NT2/D1 (cell line): ENCODE results near the gene KIF6.

Experiments used
- DNase-seq: peaks from one replicate; pipeline ENCODE4 v3.0.0-alpha.2; 2011; ENCODE audit warnings: low read depth, low spot score
- H3K27me3 ChIP-seq: 2 replicates; pipeline ENCODE4 v1.6.0; 2011; ENCODE audit warnings: mild to moderate bottlenecking; ENCODE audit not compliant: insufficient read length, insufficient read depth
- H3K36me3 ChIP-seq: 2 replicates; pipeline ENCODE4 v1.6.1; 2011; ENCODE audit warnings: mild to moderate bottlenecking, low read length, mixed read lengths; ENCODE audit not compliant: insufficient read depth, insufficient read length
- H3K4me1 ChIP-seq: 2 replicates; pipeline ENCODE4 v1.5.1; 2011; ENCODE audit not compliant: insufficient read depth, insufficient read length
- H3K4me3 ChIP-seq: 2 replicates; pipeline ENCODE4 v1.5.1; 2011; ENCODE audit warnings: low read depth; ENCODE audit not compliant: insufficient read length
- H3K9ac ChIP-seq: 2 replicates; pipeline ENCODE4 v1.6.0; 2011; ENCODE audit warnings: low read depth; ENCODE audit not compliant: insufficient read length
- H3K9me3 ChIP-seq: 2 replicates; pipeline ENCODE4 v1.5.1; 2011; ENCODE audit warnings: mild to moderate bottlenecking, low read length; ENCODE audit not compliant: insufficient read depth
- SUZ12 ChIP-seq: IDR thresholded peaks from 2 replicates; pipeline ENCODE4 v1.6.1; 2011; ENCODE audit not compliant: insufficient read length, insufficient read depth; ENCODE audit errors: extremely low read depth
- YY1 ChIP-seq: IDR thresholded peaks from 2 replicates; pipeline ENCODE4 v1.6.1; 2011; ENCODE audit not compliant: insufficient read length, insufficient read depth
- ZNF274 ChIP-seq: IDR thresholded peaks from 2 replicates; pipeline ENCODE4 v1.6.1; 2011; ENCODE audit warnings: mild to moderate bottlenecking, low read depth, low read length

KIF6 gene

GRCh38 chr6:39543950-39544349, 181.3 kb downstream of the KIF6 start:
- Histone ChIP-seq H3K9ac (no peak overlapping the region), H3K9me3 (no peaks in the 10 kb centered on the region), H3K4me1 (no peaks in the 10 kb centered on the region), H3K27me3 (no peaks in the 10 kb centered on the region), H3K4me3 (no peak overlapping the region), H3K36me3 (no peaks in the 10 kb centered on the region)
- no peak for DNase-seq
- TF ChIP-seq ZNF274 (no peak), YY1 (no peak), SUZ12 (no peak)

GRCh38 chr6:39543095-39543494, 182.1 kb downstream of the KIF6 start:
- Histone ChIP-seq H3K9ac (no peak overlapping the region), H3K27me3 (no peaks in the 10 kb centered on the region), H3K36me3 (no peaks in the 10 kb centered on the region), H3K9me3 (no peaks in the 10 kb centered on the region), H3K4me3 (no peak overlapping the region), H3K4me1 (no peaks in the 10 kb centered on the region)
- DNase-seq = no peak
- TF ChIP-seq SUZ12 (no peak), YY1 (no peak), ZNF274 (no peak)

GRCh38 chr6:39540454-39540853, 184.8 kb downstream of the KIF6 start:
- no peak overlapping the region for H3K9ac ChIP-seq
- TF ChIP-seq ZNF274 (no peak), SUZ12 (no peak), YY1 (no peak)
- no peaks in the 10 kb centered on the region for H3K9me3 ChIP-seq
- no peaks in the 10 kb centered on the region for H3K36me3 ChIP-seq
- DNase-seq = no peak
- H3K4me3 ChIP-seq = no peak overlapping the region
- no peaks in the 10 kb centered on the region for H3K4me1 ChIP-seq
- H3K27me3 ChIP-seq = no peaks in the 10 kb centered on the region

GRCh38 chr6:39530201-39530759, 194.9 kb downstream of the KIF6 start:
- TF ChIP-seq YY1 (no peak), ZNF274 (no peak), SUZ12 (no peak)

GRCh38 chr6:39527792-39528564, 197.2 kb downstream of the KIF6 start:
- Histone ChIP-seq H3K27me3 (no peaks in the 10 kb centered on the region), H3K36me3 (no peaks in the 10 kb centered on the region), H3K9me3 (peaks cover 6% of the 10 kb centered on the region; the same call in 1 of the 2 replicates), H3K4me1 (no peaks in the 10 kb centered on the region), H3K4me3 (no peak overlapping the region), H3K9ac (no peak overlapping the region)
- TF ChIP-seq ZNF274 = no peak
- no peak for TF ChIP-seq YY1
- no peak for TF ChIP-seq SUZ12
- no peak for DNase-seq

More at GRCh38 chr6:39530201-39530759, 194.9 kb downstream of the KIF6 start:
- no peaks in the 10 kb centered on the region for H3K36me3 ChIP-seq
- peak; percentile 15 for DNase-seq
- no peak overlapping the region for H3K9ac ChIP-seq
- H3K27me3 ChIP-seq = no peaks in the 10 kb centered on the region
- no peaks in the 10 kb centered on the region for H3K4me1 ChIP-seq
- H3K9me3 ChIP-seq = peaks cover 7% of the 10 kb centered on the region; the same call in 1 of the 2 replicates
- no peak overlapping the region for H3K4me3 ChIP-seq

DNA sequence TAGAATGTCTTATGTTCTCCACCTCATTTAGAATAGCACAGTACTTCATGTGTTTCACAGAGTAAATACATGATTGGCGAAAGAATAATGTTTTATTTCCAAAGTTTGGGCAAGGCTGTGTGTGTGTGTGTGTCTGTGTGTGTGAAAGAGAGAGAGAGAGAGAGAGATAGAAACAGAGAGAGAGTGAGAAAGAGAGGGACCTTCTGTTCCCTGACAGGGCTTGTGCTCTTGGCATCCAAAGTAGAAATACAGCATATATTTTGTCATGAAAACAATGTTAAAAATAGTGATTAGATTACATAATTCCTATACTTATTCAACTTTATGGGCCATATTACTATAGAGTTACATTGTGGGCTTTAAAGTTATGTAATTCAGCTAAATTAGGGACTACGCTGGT, 201.2 kb downstream of the KIF6 start:
- Histone ChIP-seq H3K4me3 (no peak overlapping the region), H3K36me3 (no peaks in the 10 kb centered on the region), H3K27me3 (no peaks in the 10 kb centered on the region), H3K9ac (no peak overlapping the region), H3K9me3 (no peaks in the 10 kb centered on the region), H3K4me1 (no peaks in the 10 kb centered on the region)
- DNase-seq = no peak
- TF ChIP-seq SUZ12 = no peak
- no peak for TF ChIP-seq ZNF274
- TF ChIP-seq YY1 = no peak

- Histone ChIP-seq H3K36me3 (no peaks in the 10 kb centered on the region), H3K9ac (no peak overlapping the region), H3K4me1 (no peaks in the 10 kb centered on the region), H3K9me3 (no peaks in the 10 kb centered on the region), H3K4me3 (no peak overlapping the region), H3K27me3 (no peaks in the 10 kb centered on the region)
- TF ChIP-seq YY1 (no peak), SUZ12 (no peak), ZNF274 (no peak)
- DNase-seq = no peak
Observed at GRCh38 chr6:39521958-39522357, 203.2 kb downstream of the KIF6 start.
